Smooth muscle cell (in vitro differentiated cells): ENCODE data around the gene LALBA. TPM values are rescaled to one million over a fixed set of nuclear protein-coding genes. Genes with fewer than 3 reads are reported as not detected.

ENCODE experiments used
- DNase-seq: peaks from one replicate; lab custom pipeline; 2025; ENCODE audit not compliant: unreplicated experiment; lab: John Stamatoyannopoulos, UW
- H2AFZ ChIP-seq: fragments of 200-600 bp; sonication (generic); 2 replicates; pipeline ENCODE4 v1.6.0; 2016; ENCODE audit warnings: antibody characterized with exemption, low read depth, mild to moderate bottlenecking
- H3F3A ChIP-seq: fragments of 200-600 bp; sonication (generic); 2 replicates; pipeline ENCODE4 v1.6.0; 2017; ENCODE audit warnings: antibody characterized with exemption, low read depth
- H3K27ac ChIP-seq: fragments of 200-600 bp; sonication (generic); 2 replicates; pipeline ENCODE4 v1.5.1; 2016; ENCODE audit warnings: low read depth, mild to moderate bottlenecking
- H3K27me3 ChIP-seq: fragments of 200-600 bp; sonication (generic); 2 replicates; pipeline ENCODE4 v1.6.1; 2016; ENCODE audit warnings: low read depth, mild to moderate bottlenecking
- H3K36me3 ChIP-seq: fragments of 200-600 bp; sonication (generic); 2 replicates; pipeline ENCODE4 v1.5.1; 2016; ENCODE audit warnings: low read depth
- H3K4me1 ChIP-seq: fragments of 200-600 bp; sonication (generic); 2 replicates; pipeline ENCODE4 v1.5.1; 2016; ENCODE audit warnings: low read depth
- H3K4me2 ChIP-seq: fragments of 200-600 bp; sonication (generic); 2 replicates; pipeline ENCODE4 v1.6.0; 2016; ENCODE audit warnings: mild to moderate bottlenecking
- H3K4me3 ChIP-seq: fragments of 200-600 bp; sonication (generic); 2 replicates; pipeline ENCODE4 v1.5.1; 2016; ENCODE audit warnings: mild to moderate bottlenecking
- H3K79me2 ChIP-seq: fragments of 200-600 bp; sonication (generic); 2 replicates; pipeline ENCODE4 v1.6.0; 2016; ENCODE audit warnings: low read depth, mild to moderate bottlenecking
- H3K9ac ChIP-seq: fragments of 200-600 bp; sonication (generic); 2 replicates; pipeline ENCODE4 v1.6.0; 2016; ENCODE audit warnings: low read depth
- H3K9me3 ChIP-seq: fragments of 200-600 bp; sonication (generic); replicated peaks from 2 replicates; pipeline ENCODE4 v1.5.1; 2016; ENCODE audit warnings: low read depth
- H4K20me1 ChIP-seq: fragments of 200-600 bp; sonication (generic); 2 replicates; pipeline ENCODE4 v1.6.0; 2016; ENCODE audit warnings: low read depth
- CTCF ChIP-seq: fragments of 200-600 bp; sonication (generic); IDR thresholded peaks from 2 replicates; pipeline ENCODE4 v1.5.1; 2017; ENCODE audit warnings: borderline replicate concordance, mild to moderate bottlenecking, antibody characterized with exemption; ENCODE audit not compliant: insufficient read depth, poor library complexity, severe bottlenecking
- WGBS: methylation state at CpG from one replicate; pipeline ENCODE4 v1.1.7; 2016; ENCODE audit warnings: low lambda C conversion rate; 5-methylcytosine and 5-hydroxymethylcytosine counted together
- polyA plus RNA-seq: library from polyadenylated mRNA; unstranded; fragments of >200 nt; fragmentation: Nextera tagmentation; extraction: Ambion mirVana; gene quantifications from 2 replicates; pipeline ENCODE4 v1.2.1, GENCODE V29; 2016
- total RNA-seq: library from RNA; depleted of rRNA; stranded (reverse); fragments of >200 nt; gene quantifications from 2 replicates; pipeline ENCODE4 v1.2.3, GENCODE V29; 2014

Gene LALBA
- total and polyA plus RNA-seq, 2 experiments from 2014 or later: not detected

DNA sequence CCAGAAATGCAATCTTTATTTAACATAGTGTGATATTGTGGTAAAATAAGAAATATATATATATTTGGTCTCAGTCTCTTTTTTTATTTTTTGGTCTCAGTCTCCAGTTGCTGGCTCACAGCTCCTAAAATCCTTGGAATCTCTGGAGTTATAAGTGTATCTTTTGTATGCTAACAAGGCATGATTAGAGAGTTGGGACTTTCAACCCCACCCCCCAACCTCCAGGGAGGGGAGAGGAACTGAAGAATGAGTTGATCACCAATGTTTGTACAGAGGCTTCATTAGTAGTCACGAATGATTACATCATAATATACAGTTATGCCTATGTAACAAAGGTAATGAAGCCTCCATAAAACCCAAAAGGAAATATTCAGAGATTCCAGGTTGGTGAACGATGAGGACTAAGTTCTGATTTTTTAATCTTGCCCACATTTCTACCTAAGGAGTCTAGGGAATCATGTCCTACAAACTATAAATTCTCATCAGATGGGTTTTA lies 22.8 kb upstream of the LALBA start:
- DNase-seq: no peak
- no peak overlapping the region for H3K4me3 ChIP-seq
- H3K9ac ChIP-seq: no peak overlapping the region
- no peak for TF ChIP-seq CTCF
- no peaks in the 10 kb centered on the region for H3K27me3 ChIP-seq
- no peaks in the 10 kb centered on the region for H3F3A ChIP-seq
- H3K9me3 ChIP-seq: no peaks in the 10 kb centered on the region
- no peaks in the 10 kb centered on the region for H3K36me3 ChIP-seq
- no peak overlapping the region for H2AFZ ChIP-seq
- no peaks in the 10 kb centered on the region for H4K20me1 ChIP-seq
- H3K79me2 ChIP-seq: no peaks in the 10 kb centered on the region
- WGBS: 95% methylated on average over 2 of the region's 2 CpGs
- H3K4me1 ChIP-seq: no peaks in the 10 kb centered on the region
- no peak overlapping the region for H3K4me2 ChIP-seq
- no peak overlapping the region for H3K27ac ChIP-seq

- H3K4me3 ChIP-seq: no peak overlapping the region
- no peak for DNase-seq
- no peaks in the 10 kb centered on the region for H3K79me2 ChIP-seq
- H2AFZ ChIP-seq: no peak overlapping the region
- H3K4me1 ChIP-seq: no peaks in the 10 kb centered on the region
- 95% methylated on average over 5 of the region's 5 CpGs for WGBS
- H3K4me2 ChIP-seq: no peak overlapping the region
- no peak overlapping the region for H3K27ac ChIP-seq
- TF ChIP-seq CTCF: no peak
- no peaks in the 10 kb centered on the region for H3K27me3 ChIP-seq
- H3K36me3 ChIP-seq: no peaks in the 10 kb centered on the region
- no peaks in the 10 kb centered on the region for H3F3A ChIP-seq
- H4K20me1 ChIP-seq: no peaks in the 10 kb centered on the region
- no peaks in the 10 kb centered on the region for H3K9me3 ChIP-seq
- no peak overlapping the region for H3K9ac ChIP-seq
Measured at GRCh38 chr12:48586361-48586760, 16.5 kb upstream of the LALBA start.

- no peaks in the 10 kb centered on the region for H3K36me3 ChIP-seq
- no peak overlapping the region for H3K9ac ChIP-seq
- 48% methylated on average over 2 of the region's 2 CpGs for WGBS
- H3K9me3 ChIP-seq: no peaks in the 10 kb centered on the region
- no peaks in the 10 kb centered on the region for H3F3A ChIP-seq
- no peaks in the 10 kb centered on the region for H3K27me3 ChIP-seq
- H4K20me1 ChIP-seq: no peaks in the 10 kb centered on the region
- TF ChIP-seq CTCF: no peak
- H2AFZ ChIP-seq: no peak overlapping the region
- no peak overlapping the region for H3K4me2 ChIP-seq
- no peak overlapping the region for H3K4me3 ChIP-seq
- no peaks in the 10 kb centered on the region for H3K79me2 ChIP-seq
- H3K4me1 ChIP-seq: no peaks in the 10 kb centered on the region
- DNase-seq: no peak
- H3K27ac ChIP-seq: no peak overlapping the region
Measured at GRCh38 chr12:48583728-48584127, 13.9 kb upstream of the LALBA start.

DNA sequence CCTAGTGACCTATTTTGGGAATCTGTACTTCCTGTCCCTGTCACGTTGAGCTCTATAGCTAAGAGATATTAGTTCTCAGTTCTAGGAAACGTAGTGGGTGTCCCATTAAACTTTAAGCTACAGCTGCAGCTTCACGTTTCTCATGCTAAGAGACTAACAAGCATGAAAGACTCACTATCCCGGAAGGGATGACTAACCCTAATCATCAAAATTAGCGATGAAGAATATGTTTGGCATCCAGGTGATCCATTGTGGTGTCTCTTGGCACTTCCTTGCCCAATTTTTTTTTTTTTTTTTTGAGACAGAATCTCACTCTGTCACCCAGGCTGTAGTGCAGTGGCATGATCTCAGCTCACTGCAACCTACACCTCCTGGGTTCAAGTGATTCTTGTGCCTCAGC lies 11.0 kb upstream of the LALBA start:
- H3K79me2 ChIP-seq: no peaks in the 10 kb centered on the region
- H3K36me3 ChIP-seq: no peaks in the 10 kb centered on the region
- no peak overlapping the region for H3K4me2 ChIP-seq
- no peaks in the 10 kb centered on the region for H3K9me3 ChIP-seq
- no peaks in the 10 kb centered on the region for H3K4me1 ChIP-seq
- H3K27ac ChIP-seq: no peak overlapping the region
- H3K27me3 ChIP-seq: no peaks in the 10 kb centered on the region
- no peak overlapping the region for H3K4me3 ChIP-seq
- H3F3A ChIP-seq: no peaks in the 10 kb centered on the region
- no peaks in the 10 kb centered on the region for H4K20me1 ChIP-seq
- WGBS: 75% methylated on average over 5 of the region's 5 CpGs
- TF ChIP-seq CTCF: no peak
- no peak overlapping the region for H3K9ac ChIP-seq
- DNase-seq: no peak
- no peak overlapping the region for H2AFZ ChIP-seq
